ENCODE results near the gene SIL1.

GRCh38 chr5:139222346-139222745, 24.2 kb upstream of the SIL1 start:
- TF ChIP-seq POLR2A (IDR thresholded peaks at IDR 0.05; ENCODE audit: low read depth, low read length) (no peak), TAF1 (IDR thresholded peaks at IDR 0.05; ENCODE audit: borderline replicate concordance, low read depth, low read length) (no peak)
